Upper lobe of right lung (tissue), 1 donor: ENCODE measurements around the gene LRRC10B. TPM values are rescaled to one million over a fixed set of nuclear protein-coding genes. Genes with fewer than 3 reads are reported as not detected.

Experiments used
- ATAC-seq: fragments of 200-7000 bp; cut with Tn5 transposase; one replicate; pipeline ENCODE4 v1.9.1; 2020; ENCODE audit warnings: mild to moderate bottlenecking, moderate library complexity
- DNase-seq: peaks from one replicate; pipeline ENCODE4 v3.0.0-alpha.2; 2020
- H3K27ac ChIP-seq: fragments of 200-600 bp; one replicate; pipeline ENCODE4 v1.8.0; 2022
- H3K27me3 ChIP-seq: fragments of 200-600 bp; one replicate; pipeline ENCODE4 v1.8.0; 2022; ENCODE audit warnings: mild to moderate bottlenecking
- H3K36me3 ChIP-seq: fragments of 200-600 bp; one replicate; pipeline ENCODE4 v1.8.0; 2022
- H3K4me1 ChIP-seq: fragments of 200-600 bp; one replicate; pipeline ENCODE4 v1.8.0; 2022
- H3K4me3 ChIP-seq: fragments of 200-600 bp; one replicate; pipeline ENCODE4 v1.8.0; 2022; ENCODE audit warnings: mild to moderate bottlenecking
- H3K9me3 ChIP-seq: fragments of 200-600 bp; one replicate; pipeline ENCODE4 v1.8.0; 2022
- intact Hi-C: fragments of 100-400 bp; cut with DNase I; formaldehyde crosslinking; loops from one replicate; pipeline ENCODE4 v1.11.0; 2022
- total RNA-seq: library from RNA; stranded (reverse); fragmentation: NEBNext Ultra II Directional; extraction: Animal tissue kit (Norgen Biotek cat#: 25700); gene quantifications from one replicate; pipeline ENCODE4 v1.2.1, GENCODE V29; 2021
- TF ChIP-seq, protein P1 (sequence below): fragments of 200-600 bp; IDR thresholded peaks from one replicate; pipeline ENCODE4 v1.8.0; 2022; ENCODE audit warnings: antibody characterized with exemption
- donor health status: DM: no; HTN: yes; CAD: no; lungs with severe emphysema.

The LRRC10B gene
- total RNA-seq, 1 donor from 2014 or later: 0.29 TPM

DNA sequence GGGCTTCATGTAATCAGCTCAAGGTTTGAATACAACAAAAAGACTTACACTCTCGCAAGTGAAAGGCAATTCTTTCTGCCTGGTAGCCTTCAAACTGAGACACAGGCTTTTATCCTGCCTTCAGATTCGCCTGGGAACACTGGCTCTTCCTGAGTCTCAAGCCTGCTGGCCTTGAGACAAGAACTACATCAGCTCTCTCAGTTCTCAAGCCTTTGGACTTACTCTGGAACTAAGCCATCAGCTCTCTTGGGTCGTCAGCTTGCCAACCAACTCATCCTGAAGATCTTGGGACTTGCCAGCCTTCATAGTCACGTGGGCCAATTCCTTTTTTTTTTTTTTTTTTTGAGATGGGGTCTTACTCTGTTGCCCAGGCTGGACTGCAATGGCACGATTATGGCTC is 35.7 kb upstream of the LRRC10B start:
- intact Hi-C loops: loop anchor here (10.0 kb wide), 2 partner anchors 52 to 162 kb away; no protein-coding TSS in a partner anchor
- Histone ChIP-seq H3K27ac (peak overlapping the region; percentile 76), H3K4me3 (no peak overlapping the region), H3K27me3 (no peaks in the 10 kb centered on the region), H3K4me1 (peaks cover 3% of the 10 kb centered on the region), H3K9me3 (no peaks in the 10 kb centered on the region), H3K36me3 (peaks cover 4% of the 10 kb centered on the region)
- no peak for DNase-seq
- peak; percentile 12 for ATAC-seq
- TF ChIP-seq, protein P1, sequence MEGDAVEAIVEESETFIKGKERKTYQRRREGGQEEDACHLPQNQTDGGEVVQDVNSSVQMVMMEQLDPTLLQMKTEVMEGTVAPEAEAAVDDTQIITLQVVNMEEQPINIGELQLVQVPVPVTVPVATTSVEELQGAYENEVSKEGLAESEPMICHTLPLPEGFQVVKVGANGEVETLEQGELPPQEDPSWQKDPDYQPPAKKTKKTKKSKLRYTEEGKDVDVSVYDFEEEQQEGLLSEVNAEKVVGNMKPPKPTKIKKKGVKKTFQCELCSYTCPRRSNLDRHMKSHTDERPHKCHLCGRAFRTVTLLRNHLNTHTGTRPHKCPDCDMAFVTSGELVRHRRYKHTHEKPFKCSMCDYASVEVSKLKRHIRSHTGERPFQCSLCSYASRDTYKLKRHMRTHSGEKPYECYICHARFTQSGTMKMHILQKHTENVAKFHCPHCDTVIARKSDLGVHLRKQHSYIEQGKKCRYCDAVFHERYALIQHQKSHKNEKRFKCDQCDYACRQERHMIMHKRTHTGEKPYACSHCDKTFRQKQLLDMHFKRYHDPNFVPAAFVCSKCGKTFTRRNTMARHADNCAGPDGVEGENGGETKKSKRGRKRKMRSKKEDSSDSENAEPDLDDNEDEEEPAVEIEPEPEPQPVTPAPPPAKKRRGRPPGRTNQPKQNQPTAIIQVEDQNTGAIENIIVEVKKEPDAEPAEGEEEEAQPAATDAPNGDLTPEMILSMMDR: no peak

DNA sequence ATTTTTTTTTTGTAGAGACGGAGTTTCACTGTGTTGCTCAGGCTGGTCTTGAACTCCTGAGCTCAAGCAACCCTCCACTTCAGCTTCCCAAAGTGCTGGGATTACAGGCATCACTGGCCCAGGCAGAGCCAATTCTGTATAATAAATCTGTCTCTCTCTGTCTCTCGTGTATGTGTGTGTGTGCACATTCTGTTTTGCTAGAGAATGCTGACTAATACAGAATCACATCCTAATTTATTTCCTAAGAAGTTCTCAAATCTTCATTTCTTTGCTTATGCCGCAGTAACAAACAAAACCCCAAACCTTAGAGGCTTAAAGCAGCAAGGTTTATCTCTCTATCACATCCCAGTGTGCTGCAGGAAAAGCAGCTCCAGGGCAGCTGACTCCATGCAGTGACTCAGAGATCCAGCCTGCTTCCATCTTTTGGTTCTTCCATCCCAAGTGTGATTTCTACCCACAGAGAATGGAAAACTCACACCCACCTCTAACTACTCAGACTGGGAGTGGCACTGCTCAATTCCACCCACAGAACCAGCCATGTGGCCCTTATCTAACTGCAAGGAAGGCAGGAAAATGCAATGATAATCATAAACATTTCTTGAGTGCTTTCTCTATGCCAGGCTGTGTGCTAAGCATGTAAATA is 35.1 kb upstream of the LRRC10B start:
- Histone ChIP-seq H3K27ac (no peak overlapping the region), H3K36me3 (peaks cover 4% of the 10 kb centered on the region), H3K9me3 (no peaks in the 10 kb centered on the region), H3K4me3 (no peak overlapping the region), H3K27me3 (no peaks in the 10 kb centered on the region), H3K4me1 (peaks cover 3% of the 10 kb centered on the region)
- no peak for ATAC-seq
- TF ChIP-seq, protein P1: no peak
- DNase-seq: no peak
- intact Hi-C loops: loop anchor here (10.0 kb wide), 2 partner anchors 51 to 161 kb away; no protein-coding TSS in a partner anchor

DNA sequence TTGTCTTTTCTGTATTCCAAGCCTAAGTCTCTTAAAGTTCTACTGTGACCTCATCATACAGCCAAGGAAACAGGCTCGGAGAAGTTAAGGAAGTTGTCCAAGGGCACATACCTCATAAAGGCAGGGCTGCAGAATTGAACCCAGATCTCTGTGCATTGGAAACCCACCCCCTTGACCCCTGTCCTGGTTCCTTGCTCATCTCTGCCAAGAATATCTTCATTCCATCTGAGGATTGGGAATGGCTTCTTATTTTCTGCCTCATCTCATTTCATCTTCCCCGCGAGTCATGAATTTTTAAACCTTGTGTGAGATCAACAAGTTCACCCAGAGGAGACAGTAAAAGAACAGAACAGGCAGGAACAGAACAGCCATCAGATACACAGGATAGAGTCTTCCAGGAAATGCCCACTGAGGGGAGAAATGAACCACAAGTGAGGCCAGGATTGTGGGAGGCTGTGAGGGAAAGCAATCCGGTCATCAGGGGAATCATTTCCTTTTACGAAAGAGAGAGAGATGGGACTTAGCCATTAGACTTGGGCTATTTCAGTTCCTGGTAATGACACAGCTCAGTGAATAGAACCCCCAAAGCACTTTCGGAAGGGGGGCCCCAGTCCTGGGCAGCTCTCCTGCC is 34.4 kb upstream of the LRRC10B start:
- H3K4me3 ChIP-seq: no peak overlapping the region
- H3K9me3 ChIP-seq: no peaks in the 10 kb centered on the region
- TF ChIP-seq, protein P1: no peak
- H3K36me3 ChIP-seq: peaks cover 4% of the 10 kb centered on the region
- no peak for DNase-seq
- no peak for ATAC-seq
- peaks cover 3% of the 10 kb centered on the region for H3K4me1 ChIP-seq
- no peak overlapping the region for H3K27ac ChIP-seq
- intact Hi-C loops: loop anchor here (10.0 kb wide), 2 partner anchors 51 to 161 kb away; no protein-coding TSS in a partner anchor
- no peaks in the 10 kb centered on the region for H3K27me3 ChIP-seq

DNA sequence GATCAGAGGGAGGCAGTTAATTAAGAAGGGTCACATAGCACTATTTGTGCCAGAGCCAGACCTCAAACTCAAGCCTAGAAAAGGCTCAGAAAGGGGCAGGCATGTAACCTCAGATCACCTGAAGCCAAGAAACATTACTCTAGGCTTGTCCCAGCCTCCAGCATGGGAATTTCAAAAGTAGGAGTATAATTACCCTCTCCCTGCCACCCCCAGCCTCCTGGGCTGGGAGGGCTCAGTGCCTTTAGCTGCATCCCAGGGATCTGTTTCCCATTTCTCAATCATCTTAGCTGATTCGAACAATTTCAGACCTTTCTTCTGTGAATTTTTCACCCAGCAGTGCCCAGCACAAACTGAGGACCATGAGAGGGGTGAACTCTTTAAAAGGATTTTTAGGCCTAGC is 33.1 kb upstream of the LRRC10B start:
- Histone ChIP-seq H3K4me1 (peaks cover 3% of the 10 kb centered on the region), H3K36me3 (no peaks in the 10 kb centered on the region), H3K27ac (no peak overlapping the region), H3K4me3 (no peak overlapping the region), H3K27me3 (no peaks in the 10 kb centered on the region), H3K9me3 (no peaks in the 10 kb centered on the region)
- DNase-seq: no peak
- intact Hi-C loops: loop anchor here (10.0 kb wide), 2 partner anchors 49 to 159 kb away; no protein-coding TSS in a partner anchor
- TF ChIP-seq, protein P1: no peak
- no peak for ATAC-seq

DNA sequence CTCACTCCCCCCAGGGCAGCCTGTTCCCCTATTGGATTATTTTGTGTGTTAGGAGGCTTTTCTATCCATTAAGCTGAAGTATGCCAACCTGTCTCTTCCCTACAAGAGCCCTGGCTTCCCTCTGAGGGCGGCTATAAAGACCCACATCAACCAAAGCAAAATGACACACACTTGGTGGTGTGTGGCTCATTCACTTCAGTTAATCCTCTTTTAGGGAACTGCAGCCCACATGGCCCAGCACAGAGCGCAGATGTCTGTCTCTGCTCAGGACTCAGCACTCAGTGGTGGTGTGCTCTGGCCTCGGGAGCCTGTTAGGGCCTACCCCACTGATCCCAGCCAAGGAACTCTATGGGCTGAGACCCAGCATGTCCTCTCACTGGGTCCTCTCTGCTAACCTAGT is 32.2 kb upstream of the LRRC10B start:
- H3K27me3 ChIP-seq: no peaks in the 10 kb centered on the region
- H3K4me1 ChIP-seq: peaks cover 3% of the 10 kb centered on the region
- no peak for DNase-seq
- H3K4me3 ChIP-seq: no peak overlapping the region
- TF ChIP-seq, protein P1: no peak
- no peaks in the 10 kb centered on the region for H3K36me3 ChIP-seq
- ATAC-seq: no peak
- H3K27ac ChIP-seq: no peak overlapping the region
- intact Hi-C loops: loop anchor here (10.0 kb wide), 2 partner anchors 48 to 158 kb away; no protein-coding TSS in a partner anchor
- H3K9me3 ChIP-seq: no peaks in the 10 kb centered on the region
